Measurements from ENCODE around the gene PIGR. TPM values are rescaled to one million over a fixed set of nuclear protein-coding genes. Genes with fewer than 3 reads are reported as not detected.

The PIGR gene
- total and polyA plus RNA-seq, 9 of the 15 experiments (the other 6 are each of a cell fraction or from before 2014, with no cell fraction given), result 0.01 to 1.5 (median 0.03) TPM; not detected in 4

DNA sequence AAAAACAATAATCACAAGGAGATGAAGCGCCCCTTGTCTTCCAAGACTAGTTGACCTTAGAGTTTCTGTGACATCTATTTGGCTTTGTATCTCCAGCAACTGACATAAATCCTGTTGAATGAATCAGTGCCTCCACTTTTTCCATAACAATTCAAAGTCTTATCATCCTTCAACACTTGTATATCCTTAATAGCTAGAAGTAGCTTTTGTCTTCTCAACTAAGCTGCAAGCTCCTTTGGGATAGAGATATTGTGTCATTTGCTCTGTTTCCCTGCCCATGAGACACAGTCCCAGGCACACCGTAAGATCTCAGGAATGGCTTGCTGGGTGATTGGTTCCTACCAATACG, 5.7 kb downstream of the PIGR start (continued):
- TF ChIP-seq, protein P1, sequence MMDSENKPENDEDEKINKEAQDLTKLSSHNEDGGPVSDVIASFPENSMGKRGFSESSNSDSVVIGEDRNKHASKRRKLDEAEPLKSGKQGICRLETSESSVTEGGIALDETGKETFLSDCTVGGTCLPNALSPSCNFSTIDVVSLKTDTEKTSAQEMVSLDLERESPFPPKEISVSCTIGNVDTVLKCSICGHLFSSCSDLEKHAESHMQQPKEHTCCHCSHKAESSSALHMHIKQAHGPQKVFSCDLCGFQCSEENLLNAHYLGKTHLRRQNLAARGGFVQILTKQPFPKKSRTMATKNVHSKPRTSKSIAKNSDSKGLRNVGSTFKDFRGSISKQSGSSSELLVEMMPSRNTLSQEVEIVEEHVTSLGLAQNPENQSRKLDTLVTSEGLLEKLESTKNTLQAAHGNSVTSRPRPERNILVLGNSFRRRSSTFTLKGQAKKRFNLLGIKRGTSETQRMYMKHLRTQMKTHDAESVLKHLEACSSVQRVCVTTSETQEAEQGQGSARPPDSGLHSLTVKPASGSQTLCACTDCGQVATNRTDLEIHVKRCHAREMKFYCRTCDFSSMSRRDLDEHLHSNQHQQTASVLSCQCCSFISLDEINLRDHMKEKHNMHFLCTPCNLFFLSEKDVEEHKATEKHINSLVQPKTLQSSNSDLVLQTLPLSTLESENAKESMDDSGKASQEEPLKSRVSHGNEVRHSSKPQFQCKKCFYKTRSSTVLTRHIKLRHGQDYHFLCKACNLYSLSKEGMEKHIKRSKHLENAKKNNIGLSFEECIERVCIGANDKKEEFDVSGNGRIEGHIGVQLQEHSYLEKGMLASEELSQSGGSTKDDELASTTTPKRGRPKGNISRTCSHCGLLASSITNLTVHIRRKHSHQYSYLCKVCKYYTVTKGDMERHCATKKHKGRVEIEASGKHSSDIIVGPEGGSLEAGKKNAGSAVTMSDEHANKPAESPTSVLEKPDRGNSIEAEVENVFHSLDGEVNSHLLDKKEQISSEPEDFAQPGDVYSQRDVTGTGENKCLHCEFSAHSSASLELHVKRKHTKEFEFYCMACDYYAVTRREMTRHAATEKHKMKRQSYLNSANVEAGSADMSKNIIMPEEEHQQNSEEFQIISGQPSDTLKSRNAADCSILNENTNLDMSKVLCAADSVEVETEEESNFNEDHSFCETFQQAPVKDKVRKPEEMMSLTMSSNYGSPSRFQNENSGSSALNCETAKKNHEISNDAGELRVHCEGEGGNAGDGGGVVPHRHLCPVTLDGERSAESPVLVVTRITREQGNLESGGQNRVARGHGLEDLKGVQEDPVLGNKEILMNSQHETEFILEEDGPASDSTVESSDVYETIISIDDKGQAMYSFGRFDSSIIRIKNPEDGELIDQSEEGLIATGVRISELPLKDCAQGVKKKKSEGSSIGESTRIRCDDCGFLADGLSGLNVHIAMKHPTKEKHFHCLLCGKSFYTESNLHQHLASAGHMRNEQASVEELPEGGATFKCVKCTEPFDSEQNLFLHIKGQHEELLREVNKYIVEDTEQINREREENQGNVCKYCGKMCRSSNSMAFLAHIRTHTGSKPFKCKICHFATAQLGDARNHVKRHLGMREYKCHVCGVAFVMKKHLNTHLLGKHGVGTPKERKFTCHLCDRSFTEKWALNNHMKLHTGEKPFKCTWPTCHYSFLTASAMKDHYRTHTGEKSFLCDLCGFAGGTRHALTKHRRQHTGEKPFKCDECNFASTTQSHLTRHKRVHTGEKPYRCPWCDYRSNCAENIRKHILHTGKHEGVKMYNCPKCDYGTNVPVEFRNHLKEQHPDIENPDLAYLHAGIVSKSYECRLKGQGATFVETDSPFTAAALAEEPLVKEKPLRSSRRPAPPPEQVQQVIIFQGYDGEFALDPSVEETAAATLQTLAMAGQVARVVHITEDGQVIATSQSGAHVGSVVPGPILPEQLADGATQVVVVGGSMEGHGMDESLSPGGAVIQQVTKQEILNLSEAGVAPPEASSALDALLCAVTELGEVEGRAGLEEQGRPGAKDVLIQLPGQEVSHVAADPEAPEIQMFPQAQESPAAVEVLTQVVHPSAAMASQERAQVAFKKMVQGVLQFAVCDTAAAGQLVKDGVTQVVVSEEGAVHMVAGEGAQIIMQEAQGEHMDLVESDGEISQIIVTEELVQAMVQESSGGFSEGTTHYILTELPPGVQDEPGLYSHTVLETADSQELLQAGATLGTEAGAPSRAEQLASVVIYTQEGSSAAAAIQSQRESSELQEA (IDR thresholded peaks at IDR 0.05; ENCODE audit: low read depth), result no peak
- TF ChIP-seq ZBTB7A (IDR thresholded peaks at IDR 0.05; ENCODE audit: borderline replicate concordance, control insufficient read depth, low read depth, low read length), result no peak
- TF ChIP-seq, protein P2, sequence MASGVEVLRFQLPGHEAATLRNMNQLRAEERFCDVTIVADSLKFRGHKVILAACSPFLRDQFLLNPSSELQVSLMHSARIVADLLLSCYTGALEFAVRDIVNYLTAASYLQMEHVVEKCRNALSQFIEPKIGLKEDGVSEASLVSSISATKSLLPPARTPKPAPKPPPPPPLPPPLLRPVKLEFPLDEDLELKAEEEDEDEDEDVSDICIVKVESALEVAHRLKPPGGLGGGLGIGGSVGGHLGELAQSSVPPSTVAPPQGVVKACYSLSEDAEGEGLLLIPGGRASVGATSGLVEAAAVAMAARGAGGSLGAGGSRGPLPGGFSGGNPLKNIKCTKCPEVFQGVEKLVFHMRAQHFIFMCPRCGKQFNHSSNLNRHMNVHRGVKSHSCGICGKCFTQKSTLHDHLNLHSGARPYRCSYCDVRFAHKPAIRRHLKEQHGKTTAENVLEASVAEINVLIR (CRISPR knock-in tag; IDR thresholded peaks at IDR 0.05), result no peak
- TF ChIP-seq SETDB1 (IDR thresholded peaks at IDR 0.05; ENCODE audit: low read length), result no peak
- no peak for TF ChIP-seq NR4A1 (CRISPR knock-in tag; IDR thresholded peaks at IDR 0.05)
- TF ChIP-seq NR4A1 (tag; IDR thresholded peaks at IDR 0.05), result no peak
- TF ChIP-seq ZNF445 (CRISPR knock-in tag; IDR thresholded peaks at IDR 0.05; ENCODE audit: low read depth), result no peak
- TF ChIP-seq, protein P3, sequence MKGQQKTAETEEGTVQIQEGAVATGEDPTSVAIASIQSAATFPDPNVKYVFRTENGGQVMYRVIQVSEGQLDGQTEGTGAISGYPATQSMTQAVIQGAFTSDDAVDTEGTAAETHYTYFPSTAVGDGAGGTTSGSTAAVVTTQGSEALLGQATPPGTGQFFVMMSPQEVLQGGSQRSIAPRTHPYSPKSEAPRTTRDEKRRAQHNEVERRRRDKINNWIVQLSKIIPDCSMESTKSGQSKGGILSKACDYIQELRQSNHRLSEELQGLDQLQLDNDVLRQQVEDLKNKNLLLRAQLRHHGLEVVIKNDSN (CRISPR knock-in tag; IDR thresholded peaks at IDR 0.05), result no peak
- TF ChIP-seq CHCHD3 (CRISPR knock-in tag; IDR thresholded peaks at IDR 0.05), result no peak
- peak; percentile 53 for TF ChIP-seq TCF3 (CRISPR knock-in tag; IDR thresholded peaks at IDR 0.05)
- no peak for TF ChIP-seq SUPT5H (IDR thresholded peaks at IDR 0.05)
- no peak for TF ChIP-seq TCF7L2 (IDR thresholded peaks at IDR 0.05; ENCODE audit: low read depth, low read length)
- no peak for TF ChIP-seq MBD2 (IDR thresholded peaks at IDR 0.05; ENCODE audit: borderline replicate concordance, low read depth)
- TF ChIP-seq, protein P4, sequence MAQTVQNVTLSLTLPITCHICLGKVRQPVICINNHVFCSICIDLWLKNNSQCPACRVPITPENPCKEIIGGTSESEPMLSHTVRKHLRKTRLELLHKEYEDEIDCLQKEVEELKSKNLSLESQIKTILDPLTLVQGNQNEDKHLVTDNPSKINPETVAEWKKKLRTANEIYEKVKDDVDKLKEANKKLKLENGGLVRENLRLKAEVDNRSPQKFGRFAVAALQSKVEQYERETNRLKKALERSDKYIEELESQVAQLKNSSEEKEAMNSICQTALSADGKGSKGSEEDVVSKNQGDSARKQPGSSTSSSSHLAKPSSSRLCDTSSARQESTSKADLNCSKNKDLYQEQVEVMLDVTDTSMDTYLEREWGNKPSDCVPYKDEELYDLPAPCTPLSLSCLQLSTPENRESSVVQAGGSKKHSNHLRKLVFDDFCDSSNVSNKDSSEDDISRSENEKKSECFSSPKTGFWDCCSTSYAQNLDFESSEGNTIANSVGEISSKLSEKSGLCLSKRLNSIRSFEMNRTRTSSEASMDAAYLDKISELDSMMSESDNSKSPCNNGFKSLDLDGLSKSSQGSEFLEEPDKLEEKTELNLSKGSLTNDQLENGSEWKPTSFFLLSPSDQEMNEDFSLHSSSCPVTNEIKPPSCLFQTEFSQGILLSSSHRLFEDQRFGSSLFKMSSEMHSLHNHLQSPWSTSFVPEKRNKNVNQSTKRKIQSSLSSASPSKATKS (CRISPR knock-in tag; IDR thresholded peaks at IDR 0.05), result no peak
- TF ChIP-seq RCOR1 (IDR thresholded peaks at IDR 0.05; ENCODE audit: borderline replicate concordance in 1 of 2, low read depth in 2 of 2, low read length in 2 of 2), result peak in 1 of 2 experiments; percentile 67; a peak in 2 of 4 replicates
